ENCODE data around the gene PLCB3.

PLCB3 gene

GRCh38 chr11:64281957-64282770 lies 30.8 kb downstream of the PLCB3 start:
- Histone ChIP-seq H3K4me1 (ENCODE audit: insufficient read depth, low read length, severe bottlenecking) (peaks cover 17% of the 10 kb centered on the region), H3K27ac (ENCODE audit: low read depth, low read length, poor library complexity, severe bottlenecking) (no peak overlapping the region), H3K4me3 (ENCODE audit: low read depth, low read length, poor library complexity, severe bottlenecking) (no peak overlapping the region), H4K20me1 (ENCODE audit: insufficient read depth, low read length) (no peaks in the 10 kb centered on the region), H3K27me3 (ENCODE audit: insufficient read depth, low read length) (no peaks in the 10 kb centered on the region), H3K36me3 (ENCODE audit: insufficient read depth, low read length) (peaks cover 28% of the 10 kb centered on the region; the same call in 1 of the 2 replicates), H3K9me3 (ENCODE audit: low read length) (no peaks in the 10 kb centered on the region), H3K9ac (ENCODE audit: low read length) (no peak overlapping the region), H2AFZ (ENCODE audit: low read length) (no peak overlapping the region), H3K9me2 (ENCODE audit: low read depth, low read length) (no peaks in the 10 kb centered on the region), H3K79me2 (ENCODE audit: insufficient read depth, low read length) (no peaks in the 10 kb centered on the region), H3K4me2 (ENCODE audit: low read length) (no peak overlapping the region), H3F3A (ENCODE audit: insufficient read depth, low read length) (no peaks in the 10 kb centered on the region)
- TF ChIP-seq EZH2 (IDR thresholded peaks at IDR 0.05; ENCODE audit: borderline replicate concordance, low read length): no peak

- Histone ChIP-seq H3K9me3 (ENCODE audit: low read length) (no peaks in the 10 kb centered on the region), H3K4me2 (ENCODE audit: low read length) (0 out of 2 replicates have a peak overlapping the region, but pooled peaks have one; percentile 98), H3K4me1 (ENCODE audit: insufficient read depth, low read length, severe bottlenecking) (peaks cover 17% of the 10 kb centered on the region), H3K36me3 (ENCODE audit: insufficient read depth, low read length) (peaks cover 27% of the 10 kb centered on the region; the same call in 1 of the 2 replicates), H3K27me3 (ENCODE audit: insufficient read depth, low read length) (no peaks in the 10 kb centered on the region), H3K9ac (ENCODE audit: low read length) (no peak overlapping the region; the same call in 1 of the 2 replicates), H3K27ac (ENCODE audit: low read depth, low read length, poor library complexity, severe bottlenecking) (no peak overlapping the region), H3F3A (ENCODE audit: insufficient read depth, low read length) (no peaks in the 10 kb centered on the region), H3K79me2 (ENCODE audit: insufficient read depth, low read length) (no peaks in the 10 kb centered on the region), H3K4me3 (ENCODE audit: low read depth, low read length, poor library complexity, severe bottlenecking) (no peak overlapping the region), H3K9me2 (ENCODE audit: low read depth, low read length) (no peaks in the 10 kb centered on the region), H4K20me1 (ENCODE audit: insufficient read depth, low read length) (no peaks in the 10 kb centered on the region), H2AFZ (ENCODE audit: low read length) (no peak overlapping the region)
- no peak for TF ChIP-seq CTCF (IDR thresholded peaks at IDR 0.05; ENCODE audit: low read length)
- TF ChIP-seq EZH2 (IDR thresholded peaks at IDR 0.05; ENCODE audit: borderline replicate concordance, low read length): no peak
Measured at GRCh38 chr11:64283092-64283491, 31.8 kb downstream of the PLCB3 start.

GRCh38 chr11:64284048-64284961 lies 33.0 kb downstream of the PLCB3 start, which contains the start of gene BAD:
BAD (minus strand) TSS chr11:64284665; CDS start chr11:64284368, 297 bp downstream.
- H4K20me1 ChIP-seq (ENCODE audit: insufficient read depth, low read length): no peaks in the 10 kb centered on the region
- no peaks in the 10 kb centered on the region for H3K9me3 ChIP-seq (ENCODE audit: low read length)
- H3K4me1 ChIP-seq (ENCODE audit: insufficient read depth, low read length, severe bottlenecking): peaks cover 17% of the 10 kb centered on the region
- H3F3A ChIP-seq (ENCODE audit: insufficient read depth, low read length): no peaks in the 10 kb centered on the region
- no peaks in the 10 kb centered on the region for H3K27me3 ChIP-seq (ENCODE audit: insufficient read depth, low read length)
- H2AFZ ChIP-seq (ENCODE audit: low read length): no peak within 1 kb of the TSS
- no peaks in the 10 kb centered on the region for H3K79me2 ChIP-seq (ENCODE audit: insufficient read depth, low read length)
- peak within 1 kb of the TSS; percentile 87 for H3K27ac ChIP-seq (ENCODE audit: low read depth, low read length, poor library complexity, severe bottlenecking)
- TF ChIP-seq CTCF (IDR thresholded peaks at IDR 0.05; ENCODE audit: low read length) (peak; percentile 5; the same call in 1 of the 2 replicates), EZH2 (IDR thresholded peaks at IDR 0.05; ENCODE audit: borderline replicate concordance, low read length) (no peak)
- peaks cover 20% of the 10 kb centered on the region; the same call in 1 of the 2 replicates for H3K36me3 ChIP-seq (ENCODE audit: insufficient read depth, low read length)
- H3K9ac ChIP-seq (ENCODE audit: low read length): peak within 1 kb of the TSS; percentile 87
- no peaks in the 10 kb centered on the region for H3K9me2 ChIP-seq (ENCODE audit: low read depth, low read length)
- peak within 1 kb of the TSS; percentile 86 for H3K4me3 ChIP-seq (ENCODE audit: low read depth, low read length, poor library complexity, severe bottlenecking)
- peak within 1 kb of the TSS; percentile 98 for H3K4me2 ChIP-seq (ENCODE audit: low read length)

Data from OCI-LY1 (cell line).